A673 (cell line): ENCODE measurements around the gene ADRA1B. TPM values are rescaled to one million over a fixed set of nuclear protein-coding genes. Genes with fewer than 3 reads are reported as not detected.

Experiments
- BruUV-seq: library from RNA; stranded (reverse); fragments of 400-500 nt; replicated peaks from 2 replicates; lab custom pipeline; 2021; lab: Mats Ljungman, UMichigan
- CTCF ChIA-PET: fragments of 300-600 bp; sonication (Branson Sonifier 250); formaldehyde crosslinking; loops from one replicate; lab custom pipeline; 2022; ENCODE audit warnings: antibody characterized with exemption; lab: Charles Lee
- POLR2A ChIA-PET: fragments of 300-600 bp; sonication (Branson Sonifier 250); formaldehyde crosslinking; loops from one replicate; lab custom pipeline; 2022; ENCODE audit warnings: antibody characterized with exemption; ENCODE audit not compliant: low non-redundant PET; lab: Charles Lee
- DNase-seq: peaks from one replicate; pipeline ENCODE4 v3.0.0-alpha.2; 2015; ENCODE audit warnings: low spot score
- H3K27ac ChIP-seq: fragments of 200-600 bp; sonication (generic); 2 replicates; pipeline ENCODE4 v1.5.1; 2016; ENCODE audit warnings: mixed run types, low read depth, mild to moderate bottlenecking, mixed read lengths, antibody characterized with exemption, low read length; ENCODE audit not compliant: poor library complexity, severe bottlenecking
- H3K27me3 ChIP-seq: fragments of 200-600 bp; sonication (generic); replicated peaks from 2 replicates; pipeline ENCODE4 v1.6.1; 2017; ENCODE audit warnings: mixed run types, low read depth, mild to moderate bottlenecking, mixed read lengths, antibody characterized with exemption, low read length; ENCODE audit not compliant: insufficient read depth, poor library complexity
- H3K36me3 ChIP-seq: fragments of 200-600 bp; sonication (generic); 2 replicates; pipeline ENCODE4 v1.6.1; 2016; ENCODE audit warnings: mixed run types, mild to moderate bottlenecking, mixed read lengths, antibody characterized with exemption, low read length; ENCODE audit not compliant: insufficient read depth, poor library complexity, severe bottlenecking
- H3K4me1 ChIP-seq: fragments of 200-600 bp; sonication (generic); 2 replicates; pipeline ENCODE4 v1.6.1; 2017; ENCODE audit warnings: mixed run types, mild to moderate bottlenecking, mixed read lengths, antibody characterized with exemption, low read length; ENCODE audit not compliant: insufficient read depth, poor library complexity, severe bottlenecking
- H3K4me3 ChIP-seq: fragments of 200-600 bp; sonication (generic); 2 replicates; pipeline ENCODE4 v1.5.1; 2016; ENCODE audit warnings: low read depth, mixed run types, mild to moderate bottlenecking, mixed read lengths, low read length; ENCODE audit not compliant: poor library complexity, severe bottlenecking
- H3K9me3 ChIP-seq: fragments of 200-600 bp; sonication (generic); 2 replicates; pipeline ENCODE4 v1.6.1; 2016; ENCODE audit warnings: mixed run types, low read depth, mild to moderate bottlenecking, mixed read lengths, antibody characterized with exemption, low read length; ENCODE audit not compliant: poor library complexity, severe bottlenecking
- CTCF ChIP-seq: fragments of 300-800, 200-600 bp; sonication (generic); conservative IDR thresholded peaks from 2 replicates; pipeline ENCODE4 v1.5.1; 2017; ENCODE audit warnings: low read depth, mild to moderate bottlenecking, antibody characterized with exemption, low read length, moderate library complexity, mixed read lengths
- EZH2 ChIP-seq: fragments of 200-600 bp; sonication (generic); IDR thresholded peaks from 2 replicates; pipeline ENCODE4 v1.6.1; 2017; ENCODE audit warnings: borderline replicate concordance, low read depth, mild to moderate bottlenecking, mixed read lengths, antibody characterized with exemption, low read length; ENCODE audit not compliant: poor library complexity, severe bottlenecking
- intact Hi-C: fragments of 100-400 bp; cut with micrococcal nuclease; formaldehyde crosslinking; loops from one replicate; pipeline ENCODE4 v1.10.0; 2022; ENCODE audit not compliant: unreplicated experiment
- total RNA-seq: library from RNA; stranded (reverse); gene quantifications from 2 replicates; pipeline ENCODE4 v1.2.3, GENCODE V29; 2021

The ADRA1B gene
- total RNA-seq, 1 experiment from 2014 or later, result not detected

GRCh38 chr5:159947708-159948358, 31.6 kb downstream of the ADRA1B start:
- Histone ChIP-seq H3K4me1 (no peaks in the 10 kb centered on the region), H3K9me3 (no peaks in the 10 kb centered on the region), H3K27me3 (peaks cover 11% of the 10 kb centered on the region), H3K4me3 (no peak overlapping the region), H3K36me3 (no peaks in the 10 kb centered on the region), H3K27ac (no peak overlapping the region)
- TF ChIP-seq EZH2 (no peak), CTCF (no peak)
- DNase-seq, result no peak
- CTCF ChIA-PET, result no interaction called here
- no TSS peak for BruUV-seq
- intact Hi-C loops, result no loop called here
- POLR2A ChIA-PET, result no interaction called here

GRCh38 chr5:159951387-159951786, 35.1 kb downstream of the ADRA1B start:
- no peaks in the 10 kb centered on the region for H3K36me3 ChIP-seq
- H3K27ac ChIP-seq, result no peak overlapping the region
- H3K4me3 ChIP-seq, result no peak overlapping the region
- TF ChIP-seq EZH2 (no peak), CTCF (peak; percentile 51)
- H3K9me3 ChIP-seq, result no peaks in the 10 kb centered on the region
- ChIA-PET CTCF (interaction anchor here (0.6 kb wide), 1 partner anchor 805 kb away, joined by 4 read pairs; no protein-coding TSS in a partner anchor), POLR2A (no interaction called here)
- H3K4me1 ChIP-seq, result no peaks in the 10 kb centered on the region
- peaks cover 11% of the 10 kb centered on the region for H3K27me3 ChIP-seq
- BruUV-seq, result no TSS peak
- DNase-seq, result peak; percentile 24
- intact Hi-C loops, result no loop called here

GRCh38 chr5:159951834-159952233, 35.6 kb downstream of the ADRA1B start:
- BruUV-seq, result no TSS peak
- no peaks in the 10 kb centered on the region for H3K9me3 ChIP-seq
- no peaks in the 10 kb centered on the region for H3K36me3 ChIP-seq
- TF ChIP-seq EZH2 (no peak), CTCF (no peak)
- CTCF ChIA-PET, result no interaction called here
- peaks cover 11% of the 10 kb centered on the region for H3K27me3 ChIP-seq
- POLR2A ChIA-PET, result no interaction called here
- no peak for DNase-seq
- no peak overlapping the region for H3K4me3 ChIP-seq
- H3K27ac ChIP-seq, result no peak overlapping the region
- intact Hi-C loops, result no loop called here
- H3K4me1 ChIP-seq, result no peaks in the 10 kb centered on the region
